ELR (cell line): ENCODE results near the gene USP43.
"Not testable (repeated sequence)": the region's sequence is repeated elsewhere in the genome, so short reads cannot be mapped to it uniquely, and the experiment has no call there.

Source experiments
- DNase-seq: peaks from one replicate; pipeline ENCODE4 v3.0.0-alpha.2; 2015; ENCODE audit warnings: low read depth

USP43 gene, protein sequence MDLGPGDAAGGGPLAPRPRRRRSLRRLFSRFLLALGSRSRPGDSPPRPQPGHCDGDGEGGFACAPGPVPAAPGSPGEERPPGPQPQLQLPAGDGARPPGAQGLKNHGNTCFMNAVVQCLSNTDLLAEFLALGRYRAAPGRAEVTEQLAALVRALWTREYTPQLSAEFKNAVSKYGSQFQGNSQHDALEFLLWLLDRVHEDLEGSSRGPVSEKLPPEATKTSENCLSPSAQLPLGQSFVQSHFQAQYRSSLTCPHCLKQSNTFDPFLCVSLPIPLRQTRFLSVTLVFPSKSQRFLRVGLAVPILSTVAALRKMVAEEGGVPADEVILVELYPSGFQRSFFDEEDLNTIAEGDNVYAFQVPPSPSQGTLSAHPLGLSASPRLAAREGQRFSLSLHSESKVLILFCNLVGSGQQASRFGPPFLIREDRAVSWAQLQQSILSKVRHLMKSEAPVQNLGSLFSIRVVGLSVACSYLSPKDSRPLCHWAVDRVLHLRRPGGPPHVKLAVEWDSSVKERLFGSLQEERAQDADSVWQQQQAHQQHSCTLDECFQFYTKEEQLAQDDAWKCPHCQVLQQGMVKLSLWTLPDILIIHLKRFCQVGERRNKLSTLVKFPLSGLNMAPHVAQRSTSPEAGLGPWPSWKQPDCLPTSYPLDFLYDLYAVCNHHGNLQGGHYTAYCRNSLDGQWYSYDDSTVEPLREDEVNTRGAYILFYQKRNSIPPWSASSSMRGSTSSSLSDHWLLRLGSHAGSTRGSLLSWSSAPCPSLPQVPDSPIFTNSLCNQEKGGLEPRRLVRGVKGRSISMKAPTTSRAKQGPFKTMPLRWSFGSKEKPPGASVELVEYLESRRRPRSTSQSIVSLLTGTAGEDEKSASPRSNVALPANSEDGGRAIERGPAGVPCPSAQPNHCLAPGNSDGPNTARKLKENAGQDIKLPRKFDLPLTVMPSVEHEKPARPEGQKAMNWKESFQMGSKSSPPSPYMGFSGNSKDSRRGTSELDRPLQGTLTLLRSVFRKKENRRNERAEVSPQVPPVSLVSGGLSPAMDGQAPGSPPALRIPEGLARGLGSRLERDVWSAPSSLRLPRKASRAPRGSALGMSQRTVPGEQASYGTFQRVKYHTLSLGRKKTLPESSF

DNA sequence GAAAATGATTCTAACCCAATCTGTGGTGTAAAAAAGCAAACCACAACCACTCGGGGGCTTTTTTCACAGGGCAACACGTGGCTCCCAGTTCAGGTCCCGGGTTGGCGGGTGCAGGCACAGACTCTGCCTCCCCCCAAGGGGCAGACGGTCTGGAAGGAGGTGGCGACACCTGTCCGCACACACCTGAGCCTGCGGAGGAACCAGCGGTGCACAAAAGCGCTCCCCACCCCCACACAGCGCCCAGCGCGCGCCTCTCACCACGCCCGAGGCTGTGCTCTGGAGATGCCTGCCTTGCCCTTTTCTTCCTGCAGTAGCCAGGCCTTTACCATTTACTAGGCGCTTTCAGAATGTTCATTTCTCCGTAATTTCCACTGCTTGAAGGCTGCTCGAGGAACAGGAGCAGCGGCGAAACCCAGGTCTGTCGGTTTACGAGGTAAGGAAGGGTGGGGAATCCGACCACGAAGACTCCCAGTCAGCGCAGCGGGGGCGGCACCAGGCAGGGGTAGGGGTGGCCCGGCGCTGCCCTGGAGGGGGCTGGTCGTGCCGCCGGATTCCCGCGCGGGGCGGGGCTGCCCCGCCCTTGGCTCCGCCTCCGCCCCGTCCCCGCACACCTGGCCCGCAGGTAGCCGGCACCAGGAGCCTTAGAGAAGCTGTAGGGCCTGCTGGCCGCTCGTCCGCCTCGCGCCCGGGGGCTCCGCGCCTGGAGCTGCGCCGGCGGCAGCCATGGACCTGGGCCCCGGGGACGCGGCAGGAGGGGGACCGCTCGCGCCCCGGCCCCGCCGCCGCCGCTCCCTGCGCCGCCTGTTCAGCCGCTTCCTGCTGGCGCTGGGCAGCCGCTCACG, at the start of gene USP43:
TSS of gene USP43 (plus strand) at position 608 of the 842 bp plus-strand sequence. CDS start at position 724, 116 bp downstream.
- DNase-seq: peak; percentile 25

DNA sequence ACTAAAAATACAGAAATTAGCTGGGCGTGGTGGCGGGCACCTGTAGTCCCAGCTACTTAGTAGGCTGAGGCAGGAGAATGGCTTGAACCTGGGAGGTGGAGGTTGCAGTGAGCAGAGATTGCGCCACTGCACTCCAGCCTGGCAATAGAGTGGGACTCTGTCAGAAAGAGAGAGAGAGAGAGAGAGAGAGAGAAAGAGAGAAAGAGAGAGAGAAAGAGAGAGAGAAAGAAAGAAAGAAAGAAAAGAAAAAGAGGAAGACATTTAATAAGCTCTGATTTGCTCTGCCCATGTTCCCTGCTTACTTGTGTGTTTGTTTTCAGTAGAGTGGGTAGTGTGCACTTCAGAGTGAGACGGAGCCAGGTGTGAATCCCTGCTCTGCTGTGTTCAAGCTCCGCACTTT, 47.7 kb upstream of the USP43 start:
- DNase-seq: not testable (repeated sequence)

DNA sequence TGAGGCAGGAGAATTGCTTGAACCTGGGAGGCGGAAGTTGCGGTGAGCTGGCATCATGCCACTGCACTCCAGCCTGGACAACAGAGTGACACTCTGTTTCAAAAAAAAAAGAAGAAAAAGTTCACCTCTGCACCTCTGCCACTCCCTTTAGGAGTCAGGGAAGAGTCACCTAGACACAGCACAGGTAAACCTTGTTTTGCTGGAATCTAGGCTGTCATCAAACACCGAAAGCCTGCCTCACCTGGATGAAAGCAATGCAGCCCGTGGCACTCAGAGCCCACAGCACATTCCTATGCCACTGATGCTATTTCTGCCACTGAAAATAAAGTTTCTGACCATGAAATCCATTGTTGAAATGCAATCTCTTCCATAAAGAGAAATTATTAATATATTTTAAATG, 46.7 kb upstream of the USP43 start:
- DNase-seq: no peak

DNA sequence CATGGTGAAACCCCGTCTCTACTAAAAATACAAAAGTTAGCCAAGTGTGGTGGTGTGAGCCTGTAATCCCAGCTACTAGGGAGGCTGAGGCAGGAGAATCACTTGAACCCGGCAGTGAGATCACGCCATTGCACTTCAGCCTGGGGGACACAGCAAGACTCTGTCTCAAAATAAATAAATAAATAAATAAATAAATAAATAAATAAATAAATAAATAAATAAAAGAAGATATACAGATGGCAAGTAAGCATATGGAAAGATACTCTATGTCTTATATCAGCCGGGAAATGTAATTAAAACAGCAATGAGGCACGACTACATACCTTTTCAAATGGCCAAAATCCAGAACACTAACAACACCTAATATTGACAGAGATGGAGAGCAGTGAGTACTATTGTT, 40.7 kb upstream of the USP43 start:
- not testable (repeated sequence) for DNase-seq

DNA sequence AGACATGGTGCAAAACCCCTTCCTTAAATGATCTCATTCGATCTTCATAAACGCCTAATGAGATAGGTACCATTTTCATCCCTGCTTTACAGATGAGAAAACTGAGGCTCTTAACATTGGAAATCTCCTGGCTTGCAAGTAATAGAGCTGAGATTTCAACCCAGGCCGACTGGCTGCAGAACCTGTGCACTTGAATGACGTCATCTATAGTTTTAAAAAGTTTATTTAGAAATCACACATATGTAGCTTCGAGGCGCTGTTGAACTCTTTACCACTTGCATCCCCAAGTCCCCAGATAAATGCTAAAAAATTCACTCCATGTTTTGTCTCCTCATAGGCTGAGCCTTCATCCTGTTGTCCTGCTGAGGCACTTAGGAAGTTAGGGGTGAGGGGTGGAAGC, 38.9 kb upstream of the USP43 start:
- DNase-seq: no peak

DNA sequence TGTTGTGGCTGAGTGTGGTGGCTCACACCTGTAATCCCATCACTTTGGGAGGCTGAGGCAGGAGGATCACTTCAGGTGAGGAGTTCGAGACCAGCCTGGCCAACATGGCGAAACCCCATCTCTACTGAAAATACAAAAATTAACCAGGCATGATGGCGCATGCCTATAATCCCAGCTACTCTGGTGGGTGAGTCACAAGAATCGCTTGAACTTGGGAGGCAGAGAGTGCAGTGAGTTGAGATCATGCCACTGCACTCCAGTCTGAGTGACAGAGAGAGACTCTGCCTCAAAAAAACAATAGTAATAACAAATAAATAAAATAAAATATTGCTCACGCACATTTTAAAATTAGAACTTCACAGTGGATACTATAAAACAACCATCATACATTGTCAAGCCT, 38.3 kb upstream of the USP43 start:
- not testable (repeated sequence) for DNase-seq

DNA sequence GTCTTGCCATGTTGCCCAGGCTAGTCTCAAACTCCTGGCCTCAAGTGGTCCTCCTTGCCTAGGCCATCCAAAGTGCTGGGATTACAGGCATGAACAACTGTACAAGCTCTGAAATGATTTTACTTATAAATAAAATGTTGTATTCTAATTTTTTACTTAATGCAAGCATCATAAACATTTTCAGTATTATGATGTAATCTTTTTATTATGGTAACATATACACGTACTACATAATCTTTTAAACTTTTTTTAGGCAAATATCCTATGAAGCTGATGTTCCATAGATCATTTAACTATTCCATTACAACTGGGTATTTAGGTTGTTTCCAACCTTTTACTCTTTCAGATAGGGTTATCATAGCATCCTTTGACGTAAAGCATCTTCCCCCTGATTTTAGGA, 33.8 kb upstream of the USP43 start:
- no peak for DNase-seq

DNA sequence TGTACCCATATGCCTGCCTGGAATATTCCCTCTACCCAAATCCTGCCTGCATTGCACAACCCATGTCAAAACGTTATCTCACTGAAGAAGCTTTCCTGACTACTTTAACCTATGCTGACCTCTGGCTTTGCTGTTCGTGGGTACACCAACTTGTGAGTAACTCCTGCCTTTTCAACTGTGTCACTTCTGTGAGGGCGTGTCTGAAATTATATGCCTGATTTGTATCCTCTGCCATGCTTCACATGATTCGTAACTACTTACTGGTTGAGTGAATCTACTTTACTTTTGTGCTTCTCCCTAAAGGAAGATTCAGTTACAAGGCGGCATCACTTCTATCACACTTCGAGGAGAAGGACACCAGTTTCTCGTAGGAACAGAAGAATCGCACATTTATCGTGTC, 33.3 kb upstream of the USP43 start:
- DNase-seq: no peak

DNA sequence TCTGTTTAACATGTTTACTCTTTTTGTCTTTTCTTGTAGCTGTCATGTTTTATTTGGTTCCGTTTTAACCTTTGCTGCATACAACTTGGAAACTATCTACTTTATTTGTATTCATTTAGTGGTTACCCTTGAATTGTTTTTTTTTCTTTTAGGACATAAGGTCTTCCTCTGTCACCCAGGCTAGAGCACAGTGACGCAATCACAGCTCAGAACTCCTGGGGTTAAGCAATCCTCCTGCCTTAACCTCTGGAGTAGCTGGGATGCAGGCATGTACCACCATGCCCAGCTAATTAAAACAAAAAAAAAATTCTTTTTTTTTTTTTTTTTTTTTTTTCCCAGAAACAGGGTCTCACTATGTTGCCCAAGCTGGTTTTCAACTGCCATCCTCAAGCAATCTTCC, 29.8 kb upstream of the USP43 start:
- no peak for DNase-seq

DNA sequence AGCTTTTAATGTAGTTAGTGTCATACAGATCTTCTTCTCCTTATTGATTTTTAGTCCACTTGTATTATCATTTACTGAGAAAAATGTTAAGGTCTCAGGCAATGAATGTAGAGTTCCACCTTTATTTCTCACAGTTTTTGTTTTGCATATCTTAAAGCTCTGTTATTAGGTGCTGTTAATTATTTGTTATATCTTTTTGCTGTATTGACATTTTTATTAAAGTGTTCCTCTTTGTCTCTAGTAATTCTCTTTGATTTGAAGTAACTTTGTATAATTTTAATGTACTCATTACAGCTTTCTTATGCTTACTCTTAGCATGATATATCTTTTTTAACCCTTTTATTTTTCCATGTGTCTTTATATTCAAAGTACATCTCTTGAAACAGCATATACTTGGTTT, 22.4 kb upstream of the USP43 start:
- DNase-seq: no peak

DNA sequence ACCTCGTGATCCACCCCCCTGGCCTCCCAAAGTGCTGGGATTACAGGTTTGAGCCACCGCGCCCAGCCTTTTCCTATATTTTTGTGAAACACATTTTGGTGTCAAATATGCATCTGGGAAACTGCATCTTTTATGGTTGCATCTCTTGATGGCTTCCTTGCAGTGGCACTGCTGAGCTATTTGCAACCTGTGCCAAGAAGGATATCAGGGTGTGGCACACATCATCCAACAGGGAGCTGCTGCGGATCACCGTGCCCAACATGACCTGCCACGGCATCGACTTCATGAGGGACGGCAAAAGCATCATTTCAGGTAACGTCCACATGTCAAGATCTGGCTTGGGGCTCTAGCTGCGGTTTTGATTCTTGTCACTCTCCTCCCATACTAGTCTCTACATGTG, 16.8 kb upstream of the USP43 start:
- DNase-seq: no peak

DNA sequence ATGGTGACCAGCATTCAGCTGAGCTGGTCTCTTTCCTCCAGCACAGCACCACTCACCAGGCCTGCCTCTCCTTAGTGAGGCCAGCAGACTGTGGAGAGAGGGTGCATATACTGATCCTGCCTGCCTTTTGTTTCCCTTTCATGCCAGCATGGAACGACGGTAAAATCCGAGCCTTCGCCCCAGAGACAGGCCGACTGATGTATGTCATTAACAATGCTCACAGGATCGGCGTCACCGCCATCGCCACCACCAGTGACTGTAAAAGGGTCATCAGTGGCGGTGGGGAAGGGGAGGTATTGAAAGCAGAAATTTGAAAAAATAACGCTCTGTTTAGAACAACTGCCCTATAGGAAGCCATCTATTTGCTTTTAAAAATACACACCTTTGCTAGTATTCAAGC, 12.6 kb upstream of the USP43 start:
- DNase-seq: no peak

DNA sequence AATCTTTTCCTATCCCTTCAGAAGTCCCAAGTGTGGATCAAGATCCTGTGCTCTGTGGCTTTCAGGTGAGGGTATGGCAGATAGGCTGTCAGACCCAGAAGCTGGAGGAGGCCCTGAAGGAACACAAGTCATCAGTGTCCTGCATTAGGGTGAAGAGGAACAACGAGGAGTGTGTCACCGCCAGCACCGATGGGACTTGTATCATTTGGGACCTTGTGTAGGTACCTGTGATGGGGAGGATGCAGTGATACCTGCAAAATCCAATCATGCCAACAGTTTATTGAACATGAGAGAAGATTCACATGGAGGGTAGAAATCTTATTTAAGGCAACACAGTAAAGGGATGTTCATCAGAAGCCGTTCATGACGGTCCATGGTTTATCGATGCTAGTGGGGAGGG, 10.0 kb upstream of the USP43 start:
- DNase-seq: no peak

DNA sequence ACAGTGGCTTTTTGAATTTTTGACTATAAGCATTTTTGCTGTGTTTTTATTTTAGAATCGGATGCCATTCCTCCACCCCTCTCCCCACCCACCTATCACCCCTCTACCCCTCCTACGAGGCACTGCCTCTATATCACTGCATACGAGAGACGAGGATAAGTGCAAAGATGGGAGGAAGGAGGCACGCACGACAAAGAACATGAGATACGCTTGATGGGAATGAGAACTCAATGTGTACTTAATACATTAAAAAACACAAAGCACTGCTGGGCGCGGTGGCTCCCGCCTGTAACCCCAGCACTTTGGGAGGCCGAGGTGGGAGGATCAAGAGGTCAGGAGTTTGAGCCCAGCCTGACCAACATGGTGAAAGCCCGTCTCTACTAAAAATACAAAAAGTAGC, 8.8 kb upstream of the USP43 start:
- no peak for DNase-seq

DNA sequence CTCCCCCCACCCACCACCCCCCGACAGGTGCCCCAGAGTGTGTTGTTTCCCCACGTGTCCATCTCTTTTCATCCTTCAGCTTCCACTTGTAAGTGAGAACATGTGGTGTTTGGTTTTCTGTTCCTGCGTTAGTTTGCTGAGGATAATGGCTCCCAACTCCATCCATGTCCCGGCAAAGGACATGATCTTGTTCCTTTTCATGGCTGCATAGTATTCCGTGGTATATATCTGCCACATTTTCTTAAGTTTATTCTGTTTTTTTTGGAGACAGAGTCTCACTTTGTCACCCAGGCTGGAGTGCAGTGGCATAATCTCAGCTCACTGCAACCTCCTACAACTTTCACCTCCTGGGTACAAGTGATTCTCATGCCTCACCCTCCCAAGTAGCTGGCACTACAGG, 4.9 kb upstream of the USP43 start:
- DNase-seq: not testable (repeated sequence)

DNA sequence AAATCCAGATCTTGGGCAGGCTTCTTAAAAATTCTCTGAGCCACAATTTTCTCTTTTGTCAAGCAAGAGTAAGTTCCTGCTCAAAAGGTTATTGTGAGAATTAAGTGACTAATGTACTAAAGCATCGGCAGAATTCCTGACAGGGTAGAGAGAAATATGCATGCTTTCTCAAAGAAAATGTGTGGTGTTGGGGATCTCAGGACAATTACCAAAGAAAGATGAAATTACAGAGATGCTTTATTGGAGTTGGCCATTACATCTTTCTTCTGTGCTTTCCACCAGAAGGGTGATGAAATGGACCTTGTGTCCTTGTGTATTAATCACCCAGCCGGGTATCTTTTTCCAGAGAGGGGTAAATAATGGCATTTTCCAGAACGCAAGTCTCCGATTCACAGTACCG, 1.7 kb upstream of the USP43 start:
- no peak for DNase-seq

DNA sequence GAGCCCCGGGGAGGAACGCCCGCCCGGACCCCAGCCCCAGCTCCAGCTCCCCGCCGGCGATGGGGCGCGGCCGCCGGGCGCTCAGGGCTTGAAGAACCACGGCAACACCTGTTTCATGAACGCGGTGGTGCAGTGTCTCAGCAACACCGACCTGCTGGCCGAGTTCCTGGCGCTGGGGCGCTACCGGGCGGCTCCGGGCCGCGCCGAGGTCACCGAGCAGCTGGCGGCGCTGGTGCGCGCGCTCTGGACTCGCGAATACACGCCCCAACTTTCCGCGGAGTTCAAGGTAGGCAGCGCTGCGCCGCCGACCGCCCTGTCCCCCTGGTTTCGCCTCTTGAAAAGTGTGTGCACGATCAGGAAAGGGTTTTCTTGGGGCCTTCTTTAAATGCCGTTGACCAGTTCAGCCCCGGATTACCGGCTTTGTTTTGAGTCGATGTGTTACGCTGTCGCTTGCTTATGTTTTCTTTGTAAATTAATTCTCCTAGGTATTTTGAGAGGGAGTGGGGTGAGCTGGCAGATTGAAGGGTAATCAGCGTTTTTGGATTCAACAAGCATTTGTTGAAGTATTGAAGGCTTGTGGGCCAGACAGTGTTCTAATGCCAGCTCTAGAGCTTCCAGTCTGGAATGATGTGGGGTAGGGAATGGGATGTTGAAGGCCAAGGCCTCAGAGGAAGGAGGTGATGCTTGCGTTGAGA, 681 bp downstream of the USP43 start:
- peak; percentile 24 for DNase-seq

DNA sequence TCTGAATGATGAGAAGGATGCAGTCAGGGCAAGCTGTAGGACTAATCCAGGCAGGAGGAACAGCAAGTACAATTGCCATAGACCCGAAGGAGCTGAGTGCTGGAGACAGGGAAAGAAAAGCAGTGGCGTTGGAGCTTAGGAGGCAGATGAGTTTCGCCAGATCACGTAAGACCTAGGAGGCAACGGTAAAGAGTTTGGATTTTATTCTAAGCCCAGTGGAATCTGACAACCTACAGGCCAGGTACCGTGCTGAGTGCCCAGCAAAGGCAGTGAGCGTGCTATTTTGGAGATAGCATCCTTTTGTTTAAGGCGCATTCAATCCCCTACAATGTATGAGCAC, 1.2 kb downstream of the USP43 start:
- no peak for DNase-seq

DNA sequence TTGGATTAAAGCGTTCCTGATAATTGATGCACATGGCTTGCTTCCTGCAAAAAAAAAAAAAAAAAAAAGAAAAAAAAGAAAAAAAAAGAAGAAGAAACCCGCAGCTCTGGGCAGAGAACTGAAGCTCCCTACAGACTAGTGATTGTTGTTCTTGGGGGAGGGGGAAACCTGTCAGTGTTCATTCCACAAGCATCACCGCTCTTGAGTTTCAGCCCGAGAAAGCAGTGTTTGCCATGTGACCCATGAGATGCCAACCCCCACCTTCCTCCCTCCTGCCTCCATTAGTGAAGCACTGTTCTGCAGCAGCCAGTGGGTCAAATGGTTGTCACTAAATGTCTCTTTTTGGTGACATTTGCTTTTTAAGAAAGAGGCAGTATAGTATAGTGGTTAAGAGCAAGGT, 1.7 kb downstream of the USP43 start:
- no peak for DNase-seq

DNA sequence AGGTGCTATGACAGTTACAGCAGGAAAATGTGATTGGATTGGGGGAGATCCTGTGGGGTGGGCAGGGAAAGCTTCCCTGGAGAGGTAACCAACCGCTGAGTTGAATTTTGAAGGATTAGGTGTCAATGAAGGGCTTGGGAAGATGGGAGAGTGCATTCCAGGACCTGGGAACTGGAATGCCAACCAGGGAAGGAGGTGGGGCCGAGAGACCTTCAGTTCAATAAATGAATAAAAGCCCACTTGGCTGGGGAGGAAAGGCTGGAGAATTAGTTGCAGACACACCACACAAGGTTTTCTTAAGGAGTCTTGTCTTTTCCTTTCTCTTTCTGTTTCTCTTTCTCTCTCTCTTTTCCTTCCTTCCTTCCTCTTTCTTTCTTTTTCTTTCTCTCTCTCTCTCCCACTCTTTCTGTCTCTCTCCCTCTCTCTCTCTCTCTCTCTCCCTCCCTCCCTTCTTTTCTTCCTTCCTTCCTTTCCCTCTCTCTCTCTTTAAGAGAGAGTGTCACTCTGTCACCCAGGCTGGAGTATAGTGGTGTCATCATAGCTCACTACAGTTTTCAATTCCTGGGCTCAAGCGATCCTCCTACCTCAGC, 3.3 kb downstream of the USP43 start:
- no peak for DNase-seq
